Activated B cell treated with CpG ODN at 0.5 μM for 24 hours (primary cell): ENCODE results near the gene MAN1B1. TPM values are rescaled to one million over a fixed set of nuclear protein-coding genes. Genes with fewer than 3 reads are reported as not detected.
A peak's percentile ranks its signal among the peaks of the same experiment; 100 is the strongest.

Experiments used
- ATAC-seq: fragments of 200-7000 bp; cut with Tn5 transposase; one replicate; pipeline ENCODE4 v1.10.0; 2021; ENCODE audit warnings: low read depth, mild to moderate bottlenecking, moderate library complexity
- CTCF ChIA-PET: fragments of 350-600 bp; sonication (Branson Sonifier 250); formaldehyde crosslinking; loops from one replicate; lab custom pipeline; 2021; ENCODE audit warnings: antibody characterized with exemption; lab: Charles Lee
- POLR2A ChIA-PET: fragments of 350-600 bp; sonication (Branson Sonifier 250); formaldehyde crosslinking; loops from one replicate; lab custom pipeline; 2021; ENCODE audit warnings: antibody characterized with exemption; lab: Charles Lee
- DNase-seq: peaks from one replicate; pipeline ENCODE4 v3.0.0; 2022
- H3K27ac Mint-ChIP-seq: one replicate; pipeline ENCODE4 v1.8.0; 2020; ENCODE audit warnings: mixed read lengths
- H3K27me3 Mint-ChIP-seq: one replicate; pipeline ENCODE4 v1.8.0; 2021; ENCODE audit warnings: mixed read lengths
- H3K36me3 Mint-ChIP-seq: one replicate; pipeline ENCODE4 v1.8.0; 2021; ENCODE audit warnings: low read depth, mixed read lengths
- H3K4me1 Mint-ChIP-seq: one replicate; pipeline ENCODE4 v1.8.0; 2021; ENCODE audit warnings: mixed read lengths
- H3K4me3 Mint-ChIP-seq: one replicate; pipeline ENCODE4 v1.8.0; 2020; ENCODE audit warnings: mild to moderate bottlenecking, mixed read lengths
- H3K9me3 Mint-ChIP-seq: one replicate; pipeline ENCODE4 v1.8.0; 2020; ENCODE audit warnings: mixed read lengths
- intact Hi-C: fragments of 100-400 bp; cut with micrococcal nuclease; formaldehyde crosslinking; loops from one replicate; pipeline ENCODE4 v1.15.1; 2024
- total RNA-seq: library from RNA; stranded (reverse); gene quantifications from 2 replicates; pipeline ENCODE4 v1.2.3, GENCODE V29; 2022
- TF ChIP-seq, protein P1 (sequence below): fragments of 200-600 bp; IDR thresholded peaks from one replicate; pipeline ENCODE4 v1.8.0; 2022; ENCODE audit warnings: antibody characterized with exemption, mild to moderate bottlenecking

Gene MAN1B1
- total RNA-seq, 1 donor from 2014 or later = 37.7 TPM

DNA sequence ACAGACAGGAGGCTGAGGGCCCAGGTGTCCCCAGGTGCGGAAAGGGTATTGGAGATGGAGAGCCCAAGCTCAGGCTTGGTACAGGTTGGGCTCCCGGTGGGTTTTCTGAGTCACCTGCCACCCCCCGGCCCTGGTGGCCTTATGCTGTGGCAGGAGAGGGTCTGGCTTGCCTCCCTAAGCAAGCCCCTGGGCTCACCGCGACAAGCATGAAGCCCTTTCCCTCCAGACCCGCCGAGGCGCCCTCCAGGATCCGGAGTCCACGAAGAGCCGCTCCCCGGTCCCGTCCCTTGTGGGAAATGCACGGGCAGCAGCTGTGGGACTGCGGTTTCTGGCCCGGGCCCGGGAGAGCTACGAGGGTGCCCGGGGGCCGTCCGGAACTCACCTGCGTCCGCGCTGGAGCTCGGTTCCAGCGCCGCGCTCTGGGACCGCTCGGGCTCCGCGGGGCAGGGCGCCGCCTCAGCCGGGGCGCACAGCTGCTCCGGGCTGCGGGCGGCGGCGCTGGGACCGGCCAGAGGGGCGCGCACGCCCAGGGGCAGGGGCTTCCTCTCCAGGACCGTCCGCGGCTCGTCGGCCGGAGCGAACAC, 17.2 kb upstream of the MAN1B1 start:
- Mint-ChIP-seq H3K27me3 (peaks cover 4% of the 10 kb centered on the region), H3K36me3 (no peaks in the 10 kb centered on the region), H3K27ac (no peak overlapping the region), H3K4me1 (peaks cover 17% of the 10 kb centered on the region), H3K9me3 (no peaks in the 10 kb centered on the region), H3K4me3 (no peak overlapping the region)
- DNase-seq (no peak), ATAC-seq (no peak)
- ChIA-PET CTCF (interaction anchor here (1.1 to 3.1 kb wide), 4 partner anchors 17 to 226 kb away, joined by 3 to 17 read pairs (median 5); partner anchors contain the start of genes MAN1B1 and NPDC1), POLR2A (interaction anchor here (0.6 to 5.3 kb wide), 9 partner anchors 14 to 645 kb away, joined by 3 to 40 read pairs (median 4); partner anchors contain the start of genes FUT7, MAN1B1 and TOR4A)
- TF ChIP-seq, protein P1, sequence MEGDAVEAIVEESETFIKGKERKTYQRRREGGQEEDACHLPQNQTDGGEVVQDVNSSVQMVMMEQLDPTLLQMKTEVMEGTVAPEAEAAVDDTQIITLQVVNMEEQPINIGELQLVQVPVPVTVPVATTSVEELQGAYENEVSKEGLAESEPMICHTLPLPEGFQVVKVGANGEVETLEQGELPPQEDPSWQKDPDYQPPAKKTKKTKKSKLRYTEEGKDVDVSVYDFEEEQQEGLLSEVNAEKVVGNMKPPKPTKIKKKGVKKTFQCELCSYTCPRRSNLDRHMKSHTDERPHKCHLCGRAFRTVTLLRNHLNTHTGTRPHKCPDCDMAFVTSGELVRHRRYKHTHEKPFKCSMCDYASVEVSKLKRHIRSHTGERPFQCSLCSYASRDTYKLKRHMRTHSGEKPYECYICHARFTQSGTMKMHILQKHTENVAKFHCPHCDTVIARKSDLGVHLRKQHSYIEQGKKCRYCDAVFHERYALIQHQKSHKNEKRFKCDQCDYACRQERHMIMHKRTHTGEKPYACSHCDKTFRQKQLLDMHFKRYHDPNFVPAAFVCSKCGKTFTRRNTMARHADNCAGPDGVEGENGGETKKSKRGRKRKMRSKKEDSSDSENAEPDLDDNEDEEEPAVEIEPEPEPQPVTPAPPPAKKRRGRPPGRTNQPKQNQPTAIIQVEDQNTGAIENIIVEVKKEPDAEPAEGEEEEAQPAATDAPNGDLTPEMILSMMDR = no peak
- intact Hi-C loops = loop anchor here (1.0 to 5.0 kb wide), 3 partner anchors 14 to 45 kb away; partner anchors contain the start of genes ABCA2 and DPP7

DNA sequence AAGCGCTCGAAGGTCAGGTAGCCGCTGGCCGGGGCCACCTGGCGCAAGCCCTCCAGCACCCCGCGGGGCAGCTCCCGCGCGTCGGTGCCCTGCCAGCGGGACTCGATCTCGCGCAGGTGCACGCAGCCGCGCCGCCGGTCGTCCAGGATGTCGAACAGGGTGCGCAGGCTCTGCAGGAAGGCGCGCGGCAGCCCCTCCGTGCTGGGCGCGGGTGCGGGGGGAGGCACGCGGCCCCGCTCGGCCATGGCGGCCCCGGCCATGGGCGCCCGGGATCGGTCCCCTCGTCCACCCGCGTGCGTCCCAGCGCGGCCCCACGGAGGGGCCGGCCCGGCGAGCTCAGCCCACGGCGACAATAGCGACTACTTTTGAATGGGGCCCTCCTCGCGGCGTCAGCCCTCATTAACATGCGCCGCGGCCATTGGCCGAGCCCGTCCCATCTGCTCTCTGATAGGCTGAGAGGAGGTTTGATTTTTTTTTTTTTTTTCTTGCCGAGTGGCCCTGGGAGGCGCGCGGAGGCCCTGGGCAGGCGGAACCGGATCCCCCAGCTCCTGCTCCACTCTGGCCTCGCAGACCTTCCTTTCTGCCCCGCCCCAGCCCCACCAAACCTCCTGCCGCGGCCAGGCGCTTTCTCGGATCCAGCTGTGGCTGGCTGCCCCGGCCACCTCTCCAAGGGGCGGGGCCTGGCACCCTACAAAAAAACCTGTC, 16.4 kb upstream of the MAN1B1 start, which contains the start of gene SAPCD2:
Gene SAPCD2, minus strand, starts transcription at position 357 of the 705 bp plus-strand sequence. Its CDS starts 97 bp downstream, at position 260.
- Mint-ChIP-seq H3K9me3 (no peaks in the 10 kb centered on the region), H3K36me3 (no peaks in the 10 kb centered on the region), H3K4me3 (peak within 1 kb of the TSS; percentile 72), H3K27me3 (peaks cover 4% of the 10 kb centered on the region), H3K27ac (peak within 1 kb of the TSS; percentile 41), H3K4me1 (peaks cover 24% of the 10 kb centered on the region)
- intact Hi-C loops = loop anchor here (1.0 kb wide), 2 partner anchors 13 to 44 kb away; partner anchors contain the start of gene DPP7
- POLR2A ChIA-PET = interaction anchor here (0.5 to 5.3 kb wide), 15 partner anchors 10 to 645 kb away, joined by 3 to 40 read pairs (median 5); partner anchors contain the start of genes FUT7, MAN1B1 and RNF208
- TF ChIP-seq, protein P1 = no peak
- CTCF ChIA-PET = interaction anchor here (1.1 to 3.1 kb wide), 5 partner anchors 16 to 227 kb away, joined by 3 to 17 read pairs (median 4); partner anchors contain the start of genes MAN1B1 and NPDC1
- DNase-seq (peak; percentile 80), ATAC-seq (peak; percentile 83)

GRCh38 chr9:137070906-137071275, 15.9 kb upstream of the MAN1B1 start:
- no peak for DNase-seq
- H3K4me3 Mint-ChIP-seq = peak overlapping the region; percentile 72
- ATAC-seq = no peak
- CTCF ChIA-PET = interaction anchor here (1.3 to 3.1 kb wide), 5 partner anchors 16 to 42 kb away, joined by 4 to 17 read pairs (median 6); partner anchors contain the start of genes MAN1B1 and NPDC1
- H3K36me3 Mint-ChIP-seq = no peaks in the 10 kb centered on the region
- POLR2A ChIA-PET = interaction anchor here (0.5 to 5.3 kb wide), 13 partner anchors 10 to 349 kb away, joined by 3 to 40 read pairs (median 4); partner anchors contain the start of genes FUT7, MAN1B1 and RNF208
- peak overlapping the region; percentile 41 for H3K27ac Mint-ChIP-seq
- peaks cover 27% of the 10 kb centered on the region for H3K4me1 Mint-ChIP-seq
- intact Hi-C loops = loop anchor here (1.0 kb wide), 2 partner anchors 12 to 43 kb away; partner anchors contain the start of gene DPP7
- TF ChIP-seq, protein P1 = no peak
- no peaks in the 10 kb centered on the region for H3K9me3 Mint-ChIP-seq
- H3K27me3 Mint-ChIP-seq = peaks cover 4% of the 10 kb centered on the region

- intact Hi-C loops = no loop called here
- Mint-ChIP-seq H3K4me3 (peak overlapping the region; percentile 72), H3K4me1 (peaks cover 27% of the 10 kb centered on the region), H3K9me3 (no peaks in the 10 kb centered on the region), H3K36me3 (no peaks in the 10 kb centered on the region), H3K27me3 (peaks cover 4% of the 10 kb centered on the region), H3K27ac (no peak overlapping the region)
- ATAC-seq (no peak), DNase-seq (no peak)
- TF ChIP-seq, protein P1 = no peak
- CTCF ChIA-PET = interaction anchor here (0.8 to 3.1 kb wide), 5 partner anchors 16 to 42 kb away, joined by 4 to 17 read pairs (median 6); partner anchors contain the start of genes MAN1B1 and NPDC1
- POLR2A ChIA-PET = interaction anchor here (0.5 to 5.3 kb wide), 10 partner anchors 9 to 151 kb away, joined by 3 to 40 read pairs (median 5); partner anchors contain the start of genes MAN1B1 and RNF208
These were observed 15.5 kb upstream of the MAN1B1 start for GRCh38 chr9:137071282-137071681.
